GM12892 (cell line): ENCODE data around the gene CEP20.

Experiments
- POLR2A ChIP-seq: IDR thresholded peaks from 2 replicates; pipeline ENCODE4 v1.6.1; 2011; ENCODE audit warnings: low read depth, low read length, control low read depth
- POLR2AphosphoS5 ChIP-seq: IDR thresholded peaks from 2 replicates; pipeline ENCODE4 v1.6.1; 2011; ENCODE audit warnings: low read depth, low read length, control low read depth

- TF ChIP-seq POLR2A (no peak), POLR2AphosphoS5 (no peak)
Measured at GRCh38 chr16:15847611-15848175, 40.7 kb downstream of the CEP20 start.
